Measurements from ENCODE around the gene RSPH1.

The RSPH1 gene

GRCh38 chr21:42493109-42494060, 2.6 kb downstream of the RSPH1 start:
- H3K4me3 ChIP-seq: no peak overlapping the region
- no peaks in the 10 kb centered on the region for H3K9me3 ChIP-seq (ENCODE audit: low read depth, low read length)
- H3K9ac ChIP-seq (ENCODE audit: insufficient read length): no peak overlapping the region
- DNase-seq (ENCODE audit: low read depth, low spot score): no peak
- H3K36me3 ChIP-seq (ENCODE audit: insufficient read depth, low read length): no peaks in the 10 kb centered on the region
- TF ChIP-seq FOXP2 (optimal IDR thresholded peaks at IDR 0.05; ENCODE audit: control extremely low read depth, extremely low read length, insufficient read depth): no peak
- no peak for TF ChIP-seq EZH2 (IDR thresholded peaks at IDR 0.05)
- TF ChIP-seq POLR2AphosphoS5 (IDR thresholded peaks at IDR 0.05; ENCODE audit: borderline replicate concordance, low read depth, low read length): no peak
- no peak overlapping the region for H3K27ac ChIP-seq

- Histone ChIP-seq H3K36me3 (ENCODE audit: insufficient read depth, low read length) (no peaks in the 10 kb centered on the region), H3K9ac (ENCODE audit: insufficient read length) (no peak overlapping the region), H3K4me3 (no peak overlapping the region), H3K27ac (no peak overlapping the region), H3K9me3 (ENCODE audit: low read depth, low read length) (no peaks in the 10 kb centered on the region)
- TF ChIP-seq FOXP2 (optimal IDR thresholded peaks at IDR 0.05; ENCODE audit: control extremely low read depth, extremely low read length, insufficient read depth) (no peak), POLR2AphosphoS5 (IDR thresholded peaks at IDR 0.05; ENCODE audit: borderline replicate concordance, low read depth, low read length) (no peak), EZH2 (IDR thresholded peaks at IDR 0.05) (no peak)
- DNase-seq (ENCODE audit: low read depth, low spot score): no peak
These were observed 3.8 kb downstream of the RSPH1 start for GRCh38 chr21:42492201-42492600.

DNA sequence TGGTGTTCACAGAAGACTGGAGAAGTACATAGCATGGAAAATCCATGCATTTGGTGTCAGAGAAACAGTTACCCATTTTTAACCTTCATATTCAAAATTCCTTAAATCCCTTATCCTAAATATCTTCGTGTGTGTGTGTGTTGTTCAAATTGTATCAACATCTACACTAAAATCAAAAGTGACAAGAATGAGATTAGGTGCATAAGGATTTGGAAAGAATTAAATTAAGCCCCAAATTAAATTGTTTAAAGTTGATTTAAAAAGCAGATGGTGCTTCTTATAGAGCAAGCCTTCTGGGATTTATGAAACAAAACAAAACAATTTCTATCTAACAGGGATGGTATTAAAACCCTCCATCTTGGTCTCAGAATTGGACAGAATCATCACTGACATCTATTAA, 4.7 kb downstream of the RSPH1 start:
- no peak for TF ChIP-seq FOXP2 (optimal IDR thresholded peaks at IDR 0.05; ENCODE audit: control extremely low read depth, extremely low read length, insufficient read depth)
- TF ChIP-seq EZH2 (IDR thresholded peaks at IDR 0.05): no peak
- TF ChIP-seq POLR2AphosphoS5 (IDR thresholded peaks at IDR 0.05; ENCODE audit: borderline replicate concordance, low read depth, low read length): no peak
- Histone ChIP-seq H3K9me3 (ENCODE audit: low read depth, low read length) (no peaks in the 10 kb centered on the region), H3K4me3 (no peak overlapping the region), H3K9ac (ENCODE audit: insufficient read length) (no peak overlapping the region), H3K27ac (no peak overlapping the region), H3K36me3 (ENCODE audit: insufficient read depth, low read length) (no peaks in the 10 kb centered on the region)
- DNase-seq (ENCODE audit: low read depth, low spot score): no peak

GRCh38 chr21:42490720-42491119, 5.3 kb downstream of the RSPH1 start:
- Histone ChIP-seq H3K9me3 (ENCODE audit: low read depth, low read length) (no peaks in the 10 kb centered on the region), H3K4me3 (no peak overlapping the region), H3K9ac (ENCODE audit: insufficient read length) (no peak overlapping the region), H3K36me3 (ENCODE audit: insufficient read depth, low read length) (no peaks in the 10 kb centered on the region), H3K27ac (no peak overlapping the region)
- DNase-seq (ENCODE audit: low read depth, low spot score): no peak
- no peak for TF ChIP-seq FOXP2 (optimal IDR thresholded peaks at IDR 0.05; ENCODE audit: control extremely low read depth, extremely low read length, insufficient read depth)
- no peak for TF ChIP-seq POLR2AphosphoS5 (IDR thresholded peaks at IDR 0.05; ENCODE audit: borderline replicate concordance, low read depth, low read length)
- no peak for TF ChIP-seq EZH2 (IDR thresholded peaks at IDR 0.05)

- TF ChIP-seq FOXP2 (optimal IDR thresholded peaks at IDR 0.05; ENCODE audit: control extremely low read depth, extremely low read length, insufficient read depth) (no peak), POLR2AphosphoS5 (IDR thresholded peaks at IDR 0.05; ENCODE audit: borderline replicate concordance, low read depth, low read length) (no peak), EZH2 (IDR thresholded peaks at IDR 0.05) (no peak)
- Histone ChIP-seq H3K36me3 (ENCODE audit: insufficient read depth, low read length) (no peaks in the 10 kb centered on the region), H3K27ac (no peak overlapping the region)
These were observed 6.0 kb downstream of the RSPH1 start for GRCh38 chr21:42489991-42490390.

GRCh38 chr21:42489006-42489563, 6.9 kb downstream of the RSPH1 start:
- Histone ChIP-seq H3K4me3 (no peak overlapping the region), H3K9me3 (ENCODE audit: low read depth, low read length) (no peaks in the 10 kb centered on the region), H3K36me3 (ENCODE audit: insufficient read depth, low read length) (no peaks in the 10 kb centered on the region), H3K27ac (no peak overlapping the region), H3K9ac (ENCODE audit: insufficient read length) (no peak overlapping the region)
- DNase-seq (ENCODE audit: low read depth, low spot score): no peak
- TF ChIP-seq EZH2 (IDR thresholded peaks at IDR 0.05) (no peak), POLR2AphosphoS5 (IDR thresholded peaks at IDR 0.05; ENCODE audit: borderline replicate concordance, low read depth, low read length) (no peak), FOXP2 (optimal IDR thresholded peaks at IDR 0.05; ENCODE audit: control extremely low read depth, extremely low read length, insufficient read depth) (no peak)

More at GRCh38 chr21:42489991-42490390, 6.0 kb downstream of the RSPH1 start:
- no peak overlapping the region for H3K4me3 ChIP-seq
- DNase-seq (ENCODE audit: low read depth, low spot score): no peak
- H3K9me3 ChIP-seq (ENCODE audit: low read depth, low read length): no peaks in the 10 kb centered on the region
- H3K9ac ChIP-seq (ENCODE audit: insufficient read length): no peak overlapping the region

DNA sequence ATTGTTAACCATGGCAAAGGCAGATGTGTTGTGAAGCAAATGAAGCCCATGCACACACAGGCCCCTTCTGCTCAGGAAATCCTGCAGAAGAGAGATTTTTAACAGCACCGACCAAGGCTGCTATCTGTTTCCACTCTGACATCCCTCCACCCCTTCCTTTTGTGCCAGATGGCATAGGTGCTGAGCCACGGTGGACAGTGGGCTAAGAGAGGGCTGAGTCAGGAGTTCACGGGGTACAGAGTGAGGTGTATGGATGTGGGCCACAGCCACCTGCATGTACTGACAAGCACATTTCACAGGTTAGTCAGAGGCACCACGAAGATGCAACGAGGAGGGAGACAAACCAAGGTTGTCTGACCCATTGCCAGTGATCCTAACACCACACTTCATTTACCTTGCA, 9.5 kb downstream of the RSPH1 start:
- H3K9ac ChIP-seq (ENCODE audit: insufficient read length): no peak overlapping the region
- DNase-seq (ENCODE audit: low read depth, low spot score): no peak
- TF ChIP-seq EZH2 (IDR thresholded peaks at IDR 0.05) (no peak), FOXP2 (optimal IDR thresholded peaks at IDR 0.05; ENCODE audit: control extremely low read depth, extremely low read length, insufficient read depth) (no peak), POLR2AphosphoS5 (IDR thresholded peaks at IDR 0.05; ENCODE audit: borderline replicate concordance, low read depth, low read length) (no peak)
- H3K9me3 ChIP-seq (ENCODE audit: low read depth, low read length): no peaks in the 10 kb centered on the region
- H3K36me3 ChIP-seq (ENCODE audit: insufficient read depth, low read length): no peaks in the 10 kb centered on the region
- H3K4me3 ChIP-seq: no peak overlapping the region
- no peak overlapping the region for H3K27ac ChIP-seq

DNA sequence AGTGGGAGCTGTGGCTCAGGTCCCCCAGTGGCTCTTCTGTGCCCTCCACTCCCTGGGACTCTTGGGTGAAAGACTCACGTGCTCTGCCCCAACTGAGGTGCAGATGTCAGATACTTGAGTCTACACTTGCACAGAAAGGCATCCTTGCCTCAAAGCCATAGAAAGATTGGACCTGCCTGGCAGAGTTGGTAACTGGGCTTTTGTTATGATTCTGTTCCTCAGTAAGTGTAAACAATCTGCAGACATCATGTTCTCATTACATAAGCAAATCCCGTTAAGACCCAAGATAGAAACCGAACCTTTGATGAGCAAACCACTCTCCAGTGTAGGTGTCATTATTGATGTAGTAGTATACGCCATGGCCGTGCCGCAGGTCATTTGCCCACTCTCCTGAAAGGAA, 10.0 kb downstream of the RSPH1 start:
- Histone ChIP-seq H3K9ac (ENCODE audit: insufficient read length) (no peak overlapping the region), H3K9me3 (ENCODE audit: low read depth, low read length) (no peaks in the 10 kb centered on the region), H3K4me3 (no peak overlapping the region), H3K27ac (no peak overlapping the region), H3K36me3 (ENCODE audit: insufficient read depth, low read length) (no peaks in the 10 kb centered on the region)
- no peak for DNase-seq (ENCODE audit: low read depth, low spot score)
- TF ChIP-seq EZH2 (IDR thresholded peaks at IDR 0.05): no peak
